ENCODE measurements around the gene ARRB2.
A peak's percentile ranks its signal among the peaks of the same experiment; 100 is the strongest.
"Not testable (repeated sequence)": the region's sequence is repeated elsewhere in the genome, so short reads cannot be mapped to it uniquely, and the experiment has no call there.

The ARRB2 gene

DNA sequence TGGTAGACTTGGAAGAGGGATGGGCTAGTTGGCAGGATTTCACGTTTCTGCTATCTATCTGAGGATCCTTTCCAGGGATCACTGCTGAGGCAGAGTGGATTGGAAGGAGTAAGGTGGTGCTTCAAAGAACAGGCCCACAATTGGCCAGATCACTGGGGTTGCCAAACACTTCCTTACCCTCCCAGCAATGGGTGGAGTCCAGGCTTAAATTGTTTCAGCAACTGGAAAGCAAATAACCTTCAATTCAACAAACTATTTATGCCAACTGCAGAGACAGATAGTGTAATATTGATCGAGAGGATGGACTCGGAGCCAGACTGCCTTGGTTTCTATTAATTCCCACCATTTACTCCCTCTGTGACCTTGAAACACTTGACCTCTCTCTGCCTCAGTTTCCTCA lies 2.1 kb downstream of the ARRB2 start:
- Mint-ChIP-seq H3K4me3 (peak overlapping the region; percentile 94), H3K27ac (peak overlapping the region; percentile 80), H3K36me3 (ENCODE audit: low read depth) (peaks cover 25% of the 10 kb centered on the region), H3K4me1 (ENCODE audit: low read depth) (peaks cover 57% of the 10 kb centered on the region), H3K27me3 (ENCODE audit: low read depth) (no peaks in the 10 kb centered on the region), H3K9me3 (no peaks in the 10 kb centered on the region)

DNA sequence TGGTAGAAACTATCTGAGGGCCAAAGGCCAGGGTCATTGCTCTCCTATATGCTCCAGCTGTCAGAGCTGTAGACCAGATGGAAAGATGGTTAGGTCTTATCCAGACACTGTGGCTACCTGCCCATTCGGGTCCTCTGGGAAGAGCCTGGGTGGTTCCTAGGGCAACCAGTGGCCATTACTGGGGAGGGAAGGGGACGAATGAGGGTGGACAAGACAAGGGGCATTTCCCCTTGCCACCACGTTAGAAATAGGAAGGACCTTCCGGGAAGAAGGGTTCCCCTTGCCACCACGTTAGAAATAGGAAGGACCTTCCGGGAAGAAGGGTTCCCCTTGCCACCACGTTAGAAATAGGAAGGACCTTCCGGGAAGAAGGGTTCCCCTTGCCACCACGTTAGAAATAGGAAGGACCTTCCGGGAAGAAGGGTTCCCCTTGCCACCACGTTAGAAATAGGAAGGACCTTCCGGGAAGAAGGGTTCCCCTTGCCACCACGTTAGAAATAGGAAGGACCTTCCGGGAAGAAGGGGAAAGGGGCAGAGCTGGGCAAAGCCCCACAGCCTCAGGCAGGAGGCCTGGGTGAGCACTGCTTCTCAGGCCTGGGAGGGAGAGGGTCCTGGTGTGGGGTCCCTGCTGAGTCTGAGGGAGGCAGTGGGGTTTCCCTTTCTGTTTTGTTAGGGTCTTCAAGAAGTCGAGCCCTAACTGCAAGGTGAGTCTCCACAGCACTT lies 4.1 kb downstream of the ARRB2 start:
- Mint-ChIP-seq H3K4me1 (ENCODE audit: low read depth) (peaks cover 55% of the 10 kb centered on the region), H3K27ac (peak overlapping the region; percentile 94), H3K4me3 (peak overlapping the region; percentile 84), H3K36me3 (ENCODE audit: low read depth) (peaks cover 31% of the 10 kb centered on the region)
- H3K9me3 Mint-ChIP-seq; H3K27me3 Mint-ChIP-seq (ENCODE audit: low read depth): not testable (repeated sequence)

DNA sequence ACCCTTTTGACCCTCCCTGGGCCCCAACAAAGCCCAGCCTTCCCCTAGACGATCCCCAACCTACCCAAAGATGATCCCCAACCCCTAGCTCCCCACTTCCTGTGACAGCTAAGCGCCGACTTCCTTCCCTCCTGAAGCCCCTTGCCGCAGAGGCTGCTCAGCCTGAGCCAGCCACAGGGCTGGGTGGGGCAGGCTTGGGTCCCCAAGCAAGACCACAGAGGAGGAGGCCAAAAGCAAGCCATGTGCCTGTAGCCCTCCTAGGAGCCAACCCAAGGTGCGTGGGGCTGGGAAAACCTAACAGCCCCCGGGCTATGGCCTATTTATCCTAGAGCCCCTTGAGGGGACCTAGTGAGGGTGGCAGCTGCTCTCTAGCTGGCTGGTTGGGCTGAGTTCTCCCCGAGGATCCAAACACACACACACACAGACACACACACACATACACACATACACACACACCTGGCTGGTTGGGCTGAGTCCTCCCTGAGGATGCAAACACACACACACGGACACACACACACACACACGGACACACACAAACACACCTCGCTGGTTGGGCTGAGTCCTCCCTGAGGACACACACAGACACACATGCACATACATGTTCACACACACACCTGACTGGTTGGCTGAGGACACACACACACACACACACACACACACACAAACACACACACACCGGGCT lies 4.8 kb downstream of the ARRB2 start:
- H3K27me3 Mint-ChIP-seq (ENCODE audit: low read depth), result no peaks in the 10 kb centered on the region
- peak overlapping the region; percentile 94 for H3K27ac Mint-ChIP-seq
- peak overlapping the region; percentile 84 for H3K4me3 Mint-ChIP-seq
- peaks cover 51% of the 10 kb centered on the region for H3K4me1 Mint-ChIP-seq (ENCODE audit: low read depth)
- peaks cover 35% of the 10 kb centered on the region for H3K36me3 Mint-ChIP-seq (ENCODE audit: low read depth)
- H3K9me3 Mint-ChIP-seq, result no peaks in the 10 kb centered on the region

DNA sequence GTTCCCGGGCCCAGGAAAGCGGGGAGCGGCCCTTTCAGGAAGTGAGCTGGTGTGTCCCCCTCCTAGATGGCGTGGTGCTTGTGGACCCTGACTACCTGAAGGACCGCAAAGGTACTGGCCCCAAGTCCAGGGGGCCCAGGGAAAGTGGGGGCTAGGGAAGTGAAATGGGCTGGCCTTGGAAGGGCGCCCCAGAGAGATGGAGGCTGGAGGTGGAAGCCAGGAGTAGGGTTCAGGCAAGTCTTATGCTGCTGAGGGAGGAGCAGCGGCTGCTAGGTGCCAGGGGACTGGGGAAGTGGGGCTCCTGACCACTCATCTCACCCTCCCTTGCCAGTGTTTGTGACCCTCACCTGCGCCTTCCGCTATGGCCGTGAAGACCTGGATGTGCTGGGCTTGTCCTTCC lies 5.6 kb downstream of the ARRB2 start:
- Mint-ChIP-seq H3K9me3 (no peaks in the 10 kb centered on the region), H3K27ac (peak overlapping the region; percentile 94), H3K27me3 (ENCODE audit: low read depth) (no peaks in the 10 kb centered on the region), H3K4me1 (ENCODE audit: low read depth) (peaks cover 51% of the 10 kb centered on the region), H3K36me3 (ENCODE audit: low read depth) (peaks cover 43% of the 10 kb centered on the region), H3K4me3 (peak overlapping the region; percentile 84)

DNA sequence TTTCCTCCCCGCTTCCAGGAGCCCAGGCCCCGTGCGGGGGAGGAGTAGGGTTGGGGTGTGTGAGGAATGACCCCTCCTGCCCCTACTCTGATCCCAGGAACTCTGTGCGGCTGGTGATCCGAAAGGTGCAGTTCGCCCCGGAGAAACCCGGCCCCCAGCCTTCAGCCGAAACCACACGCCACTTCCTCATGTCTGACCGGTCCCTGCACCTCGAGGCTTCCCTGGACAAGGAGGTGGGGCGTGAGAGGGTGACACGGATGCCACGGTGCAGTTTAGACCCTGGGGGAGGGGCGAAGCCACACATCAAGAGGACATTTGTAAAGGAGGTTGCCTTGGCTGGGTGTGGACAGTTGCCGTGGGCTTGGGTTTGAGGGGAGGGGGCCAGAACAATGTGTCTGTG lies 7.4 kb downstream of the ARRB2 start:
- no peaks in the 10 kb centered on the region for H3K27me3 Mint-ChIP-seq (ENCODE audit: low read depth)
- H3K27ac Mint-ChIP-seq, result no peak overlapping the region
- H3K4me3 Mint-ChIP-seq, result no peak overlapping the region
- H3K36me3 Mint-ChIP-seq (ENCODE audit: low read depth), result peaks cover 49% of the 10 kb centered on the region
- H3K9me3 Mint-ChIP-seq, result no peaks in the 10 kb centered on the region
- H3K4me1 Mint-ChIP-seq (ENCODE audit: low read depth), result peaks cover 38% of the 10 kb centered on the region

DNA sequence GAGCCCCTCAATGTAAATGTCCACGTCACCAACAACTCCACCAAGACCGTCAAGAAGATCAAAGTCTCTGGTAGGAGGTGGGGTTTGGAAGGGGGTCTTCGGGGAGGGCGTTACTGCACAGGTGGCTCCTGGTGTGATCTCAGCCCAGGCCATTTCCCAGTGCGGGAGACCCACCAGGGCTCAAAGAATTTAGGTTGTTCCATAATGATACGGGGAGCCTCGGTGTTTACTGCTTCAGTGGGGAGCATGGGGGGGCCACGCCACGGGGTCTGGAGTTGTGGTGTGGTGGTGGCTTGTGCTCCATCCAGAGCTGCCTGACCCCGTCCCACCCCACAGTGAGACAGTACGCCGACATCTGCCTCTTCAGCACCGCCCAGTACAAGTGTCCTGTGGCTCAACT lies 7.8 kb downstream of the ARRB2 start:
- Mint-ChIP-seq H3K4me1 (ENCODE audit: low read depth) (peaks cover 38% of the 10 kb centered on the region), H3K4me3 (no peak overlapping the region), H3K9me3 (no peaks in the 10 kb centered on the region), H3K36me3 (ENCODE audit: low read depth) (peaks cover 49% of the 10 kb centered on the region), H3K27me3 (ENCODE audit: low read depth) (no peaks in the 10 kb centered on the region), H3K27ac (no peak overlapping the region)

DNA sequence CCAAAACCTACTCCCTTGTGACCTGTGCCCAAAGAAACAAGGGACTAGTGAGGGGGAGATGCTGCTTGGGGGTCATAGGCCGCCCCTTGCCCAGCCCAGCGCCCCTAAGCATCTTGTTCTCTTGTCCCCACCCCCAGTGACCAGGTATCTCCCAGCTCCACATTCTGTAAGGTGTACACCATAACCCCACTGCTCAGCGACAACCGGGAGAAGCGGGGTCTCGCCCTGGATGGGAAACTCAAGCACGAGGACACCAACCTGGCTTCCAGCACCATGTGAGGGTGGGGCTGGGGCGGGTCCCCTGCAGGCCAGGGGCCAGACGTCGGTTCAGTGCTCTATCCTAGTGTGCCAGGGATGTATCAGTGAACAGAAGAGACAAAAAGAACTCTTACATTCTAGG lies 8.7 kb downstream of the ARRB2 start:
- Mint-ChIP-seq H3K4me3 (no peak overlapping the region), H3K9me3 (no peaks in the 10 kb centered on the region), H3K4me1 (ENCODE audit: low read depth) (peaks cover 31% of the 10 kb centered on the region), H3K27ac (peak overlapping the region; percentile 50), H3K36me3 (ENCODE audit: low read depth) (peaks cover 49% of the 10 kb centered on the region), H3K27me3 (ENCODE audit: low read depth) (no peaks in the 10 kb centered on the region)

DNA sequence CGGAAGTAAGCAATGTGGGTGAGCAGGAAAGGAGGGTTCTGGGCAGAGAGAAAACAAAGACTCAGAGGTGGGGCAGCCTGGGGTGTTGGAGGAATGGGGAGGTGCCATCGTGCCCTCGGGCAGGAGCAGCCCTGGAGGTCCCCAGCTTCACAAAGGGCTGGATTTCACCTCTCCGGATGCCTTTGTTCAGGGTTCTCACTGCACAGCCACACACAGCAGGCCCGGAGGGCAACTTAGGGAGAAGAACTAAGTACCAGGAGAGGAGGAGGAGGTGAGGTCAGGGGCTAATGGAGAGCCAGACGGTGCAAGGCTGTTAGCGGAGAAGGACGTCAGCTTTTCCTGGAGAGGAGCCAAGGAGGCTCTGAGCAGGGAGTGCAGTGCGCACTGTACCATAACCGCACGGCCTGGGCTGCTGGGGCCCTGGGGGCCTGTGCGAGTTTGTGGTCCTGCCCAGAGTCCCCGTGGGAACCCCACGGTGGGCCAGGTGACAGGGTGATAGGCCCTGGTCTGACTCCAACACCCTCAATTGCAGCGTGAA lies 9.3 kb downstream of the ARRB2 start:
- Mint-ChIP-seq H3K27ac (peak overlapping the region; percentile 50), H3K4me3 (no peak overlapping the region), H3K9me3 (no peaks in the 10 kb centered on the region), H3K4me1 (ENCODE audit: low read depth) (peaks cover 29% of the 10 kb centered on the region), H3K27me3 (ENCODE audit: low read depth) (no peaks in the 10 kb centered on the region), H3K36me3 (ENCODE audit: low read depth) (peaks cover 49% of the 10 kb centered on the region)

DNA sequence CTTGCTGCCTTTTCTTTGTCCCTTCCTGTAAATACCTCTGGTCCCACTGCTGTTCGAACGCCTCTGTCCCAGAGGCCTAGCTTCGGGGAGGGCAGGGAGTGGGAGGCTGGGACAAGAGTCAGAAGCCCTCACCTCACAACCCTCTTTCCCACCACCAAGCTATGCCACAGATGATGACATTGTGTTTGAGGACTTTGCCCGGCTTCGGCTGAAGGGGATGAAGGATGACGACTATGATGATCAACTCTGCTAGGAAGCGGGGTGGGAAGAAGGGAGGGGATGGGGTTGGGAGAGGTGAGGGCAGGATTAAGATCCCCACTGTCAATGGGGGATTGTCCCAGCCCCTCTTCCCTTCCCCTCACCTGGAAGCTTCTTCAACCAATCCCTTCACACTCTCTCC lies 10.4 kb downstream of the ARRB2 start:
- no peaks in the 10 kb centered on the region for H3K27me3 Mint-ChIP-seq (ENCODE audit: low read depth)
- no peak overlapping the region for H3K27ac Mint-ChIP-seq
- peaks cover 21% of the 10 kb centered on the region for H3K4me1 Mint-ChIP-seq (ENCODE audit: low read depth)
- H3K9me3 Mint-ChIP-seq, result no peaks in the 10 kb centered on the region
- H3K4me3 Mint-ChIP-seq, result no peak overlapping the region
- H3K36me3 Mint-ChIP-seq (ENCODE audit: low read depth), result peaks cover 41% of the 10 kb centered on the region

DNA sequence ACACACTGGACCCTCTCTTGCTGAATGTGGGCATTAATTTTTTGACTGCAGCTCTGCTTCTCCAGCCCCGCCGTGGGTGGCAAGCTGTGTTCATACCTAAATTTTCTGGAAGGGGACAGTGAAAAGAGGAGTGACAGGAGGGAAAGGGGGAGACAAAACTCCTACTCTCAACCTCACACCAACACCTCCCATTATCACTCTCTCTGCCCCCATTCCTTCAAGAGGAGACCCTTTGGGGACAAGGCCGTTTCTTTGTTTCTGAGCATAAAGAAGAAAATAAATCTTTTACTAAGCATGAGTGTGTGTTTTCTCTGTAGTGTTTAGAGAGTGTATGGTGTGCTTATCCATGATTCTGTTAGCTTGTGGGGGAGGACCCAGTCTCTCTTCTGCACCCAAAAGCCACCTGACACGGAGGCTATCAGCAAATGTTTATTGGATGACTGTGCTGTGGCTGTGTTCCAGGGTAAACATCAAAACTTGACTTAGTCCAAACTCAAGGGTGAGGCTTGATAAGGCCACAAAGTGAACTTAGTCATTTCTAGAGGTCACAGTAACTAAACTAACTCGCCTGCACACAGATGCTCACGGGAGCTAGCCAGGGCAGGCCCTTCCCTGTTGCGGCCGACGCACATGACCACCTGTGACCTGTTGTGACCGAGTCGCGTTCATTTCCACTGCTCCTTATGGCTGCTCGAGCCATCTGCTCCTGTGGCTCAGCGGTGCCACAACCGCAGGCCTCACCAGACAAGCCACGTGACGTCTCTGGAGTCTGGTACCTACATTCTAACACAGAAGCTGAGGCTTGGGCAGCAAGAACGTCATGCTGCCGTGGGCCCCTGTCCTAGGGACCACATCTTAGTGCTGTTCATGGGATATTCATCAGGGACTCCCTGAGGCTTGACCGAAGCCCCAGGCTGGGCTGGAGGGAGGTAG lies 11.0 kb downstream of the ARRB2 start:
- peak overlapping the region; percentile 55 for H3K27ac Mint-ChIP-seq
- peaks cover 23% of the 10 kb centered on the region for H3K4me1 Mint-ChIP-seq (ENCODE audit: low read depth)
- peaks cover 38% of the 10 kb centered on the region for H3K36me3 Mint-ChIP-seq (ENCODE audit: low read depth)
- no peaks in the 10 kb centered on the region for H3K27me3 Mint-ChIP-seq (ENCODE audit: low read depth)
- H3K4me3 Mint-ChIP-seq, result no peak overlapping the region
- no peaks in the 10 kb centered on the region for H3K9me3 Mint-ChIP-seq

DNA sequence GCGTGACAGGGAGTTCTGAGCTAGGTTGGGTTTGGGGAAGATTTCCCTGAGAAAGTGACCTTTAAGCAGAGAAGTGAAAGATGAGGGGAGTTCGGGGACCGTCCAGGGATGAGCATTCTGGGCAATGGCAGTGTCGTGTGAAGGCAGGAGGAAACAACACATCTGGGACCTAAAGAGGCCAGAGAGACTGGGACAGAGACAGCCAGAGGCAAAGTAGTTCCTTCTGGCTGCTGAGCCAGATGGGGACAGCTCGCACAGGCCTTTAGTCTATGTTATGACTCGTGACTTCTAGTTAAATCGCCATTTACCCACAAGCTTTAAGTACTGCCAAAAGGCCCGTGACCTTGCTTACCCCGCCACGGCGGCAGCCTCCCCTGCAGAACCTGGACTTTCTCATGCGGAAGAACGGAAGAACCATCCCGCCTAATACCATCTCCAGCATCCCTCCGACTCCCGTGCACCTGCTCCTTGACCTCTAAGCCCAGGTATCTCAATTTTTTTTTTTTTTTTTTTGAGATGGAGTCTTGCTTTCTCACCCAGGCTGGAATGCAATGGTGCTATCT lies 12.3 kb downstream of the ARRB2 start:
- H3K4me3 Mint-ChIP-seq, result no peak overlapping the region
- H3K27me3 Mint-ChIP-seq (ENCODE audit: low read depth), result no peaks in the 10 kb centered on the region
- H3K9me3 Mint-ChIP-seq, result no peaks in the 10 kb centered on the region
- peaks cover 19% of the 10 kb centered on the region for H3K4me1 Mint-ChIP-seq (ENCODE audit: low read depth)
- H3K27ac Mint-ChIP-seq, result no peak overlapping the region
- H3K36me3 Mint-ChIP-seq (ENCODE audit: low read depth), result peaks cover 29% of the 10 kb centered on the region

DNA sequence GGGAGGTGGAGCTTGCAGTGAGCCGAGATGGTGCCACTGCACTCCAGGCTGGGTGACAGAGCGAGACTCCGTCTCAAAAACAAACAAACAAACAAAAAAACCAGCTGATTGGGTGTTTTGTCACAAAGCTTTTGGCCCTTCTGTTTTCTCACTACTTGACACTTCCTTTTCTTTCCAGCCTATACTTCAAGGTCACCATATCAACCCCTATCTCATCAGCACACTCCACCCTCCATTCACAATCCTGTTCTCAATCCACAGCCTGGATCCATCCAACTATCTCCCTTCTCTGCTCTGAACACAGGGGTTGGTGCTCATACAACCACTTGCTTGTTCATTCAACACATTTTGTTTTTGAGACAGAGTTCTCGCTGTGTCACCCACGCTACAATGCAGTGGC lies 14.2 kb downstream of the ARRB2 start:
- Mint-ChIP-seq H3K36me3 (ENCODE audit: low read depth) (peaks cover 21% of the 10 kb centered on the region), H3K27ac (no peak overlapping the region), H3K27me3 (ENCODE audit: low read depth) (no peaks in the 10 kb centered on the region), H3K4me3 (no peak overlapping the region), H3K4me1 (ENCODE audit: low read depth) (peaks cover 29% of the 10 kb centered on the region), H3K9me3 (no peaks in the 10 kb centered on the region)

DNA sequence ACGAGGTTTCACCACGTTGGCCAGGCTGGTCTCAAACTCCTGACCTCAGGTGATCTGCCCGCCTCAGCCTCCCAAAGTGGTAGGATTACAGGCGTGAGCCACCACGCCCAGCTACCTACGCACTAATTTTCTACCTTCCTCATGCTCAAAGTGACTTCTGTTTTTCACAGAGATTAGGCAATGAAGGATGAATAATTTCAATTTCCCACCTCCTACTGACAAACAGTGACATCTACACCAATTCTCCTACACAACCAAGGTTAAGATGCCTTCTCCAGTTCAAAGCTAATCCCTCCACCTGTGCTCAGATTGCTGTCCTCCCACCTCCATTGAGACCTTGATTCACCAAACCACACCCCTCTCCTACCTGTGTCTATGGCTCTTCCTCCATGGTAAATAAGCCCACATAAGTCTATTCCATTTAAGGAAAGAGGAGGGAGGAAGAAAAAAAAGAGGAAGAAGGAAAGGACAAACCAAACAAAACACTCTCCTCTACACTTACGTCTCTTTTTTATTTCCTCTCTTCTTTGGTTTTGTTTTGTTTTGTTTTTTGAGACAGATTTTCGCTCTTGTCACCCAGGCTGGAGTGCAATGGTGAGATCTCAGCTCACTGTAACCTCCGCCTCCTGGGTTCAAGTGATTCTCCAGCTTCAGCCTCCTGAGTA lies 15.3 kb downstream of the ARRB2 start:
- H3K27me3 Mint-ChIP-seq (ENCODE audit: low read depth), result no peaks in the 10 kb centered on the region
- no peaks in the 10 kb centered on the region for H3K9me3 Mint-ChIP-seq
- peaks cover 13% of the 10 kb centered on the region for H3K36me3 Mint-ChIP-seq (ENCODE audit: low read depth)
- no peak overlapping the region for H3K4me3 Mint-ChIP-seq
- peak overlapping the region; percentile 38 for H3K27ac Mint-ChIP-seq
- peaks cover 35% of the 10 kb centered on the region for H3K4me1 Mint-ChIP-seq (ENCODE audit: low read depth)

DNA sequence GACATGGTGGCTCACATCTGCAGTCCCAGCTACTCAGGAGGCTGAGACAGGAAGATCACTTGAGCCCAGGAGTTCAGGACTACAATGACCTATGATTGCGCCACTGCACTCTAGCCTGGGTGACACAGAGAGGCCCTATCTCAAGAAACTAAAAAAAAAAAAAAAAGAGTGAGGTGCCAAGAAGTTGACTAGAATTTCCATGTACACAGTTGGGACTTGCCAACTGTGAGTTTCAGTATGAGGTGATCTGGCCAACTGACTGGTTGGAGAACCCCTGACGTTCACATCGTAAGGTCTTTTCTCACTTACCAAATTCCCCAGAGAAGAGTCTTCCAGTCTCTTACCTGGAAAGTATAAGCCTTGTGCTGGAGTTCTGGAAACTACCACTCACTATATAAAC lies 17.7 kb downstream of the ARRB2 start:
- peak overlapping the region; percentile 91 for H3K27ac Mint-ChIP-seq
- peak overlapping the region; percentile 60 for H3K4me3 Mint-ChIP-seq
- H3K4me1 Mint-ChIP-seq (ENCODE audit: low read depth), result peaks cover 48% of the 10 kb centered on the region

More for the DNA sequence above, 17.7 kb downstream of the ARRB2 start:
- Mint-ChIP-seq H3K9me3 (no peaks in the 10 kb centered on the region), H3K36me3 (ENCODE audit: low read depth) (peaks cover 2% of the 10 kb centered on the region), H3K27me3 (ENCODE audit: low read depth) (no peaks in the 10 kb centered on the region)
